Measurements from ENCODE around the gene UBE2Q2.

- TF ChIP-seq CTCF (IDR thresholded peaks at IDR 0.05) (no peak), POLR2A (IDR thresholded peaks at IDR 0.05) (no peak)
These were observed 26.2 kb downstream of the UBE2Q2 start for GRCh38 chr15:75869446-75869845.
